HCEC 1CT (cell line): ENCODE results near the gene MAP6.
"Not testable (repeated sequence)": the region's sequence is repeated elsewhere in the genome, so short reads cannot be mapped to it uniquely, and the experiment has no call there.

Experiments used
- DNase-seq: peaks from one replicate; pipeline ENCODE4 v3.0.0-alpha.2; 2017

The MAP6 gene

GRCh38 chr11:75588051-75588481 lies 80.8 kb downstream of the MAP6 start:
- no peak for DNase-seq

- no peak for DNase-seq
These were observed 82.4 kb downstream of the MAP6 start for GRCh38 chr11:75586395-75586794.

GRCh38 chr11:75585293-75585670 lies 83.6 kb downstream of the MAP6 start:
- no peak for DNase-seq

GRCh38 chr11:75584659-75585292 lies 84.1 kb downstream of the MAP6 start:
- DNase-seq, result not testable (repeated sequence)

- DNase-seq, result no peak
These were observed 84.8 kb downstream of the MAP6 start for GRCh38 chr11:75583718-75584658.

- peak; percentile 55 for DNase-seq
These were observed 85.7 kb downstream of the MAP6 start for GRCh38 chr11:75582895-75583717.

GRCh38 chr11:75582506-75582894 lies 86.3 kb downstream of the MAP6 start:
- DNase-seq, result no peak

- DNase-seq, result no peak
These were observed 89.0 kb downstream of the MAP6 start for GRCh38 chr11:75579841-75580240.

- DNase-seq, result no peak
These were observed 89.9 kb downstream of the MAP6 start for GRCh38 chr11:75578977-75579376.

- DNase-seq, result no peak
These were observed 91.6 kb downstream of the MAP6 start for GRCh38 chr11:75577207-75577606.

GRCh38 chr11:75576499-75576918 lies 92.3 kb downstream of the MAP6 start:
- no peak for DNase-seq

- no peak for DNase-seq
These were observed 92.8 kb downstream of the MAP6 start for GRCh38 chr11:75576017-75576416.

GRCh38 chr11:75574698-75575602 lies 93.9 kb downstream of the MAP6 start:
- no peak for DNase-seq

- DNase-seq, result no peak
These were observed 96.1 kb downstream of the MAP6 start for GRCh38 chr11:75572744-75573143.

GRCh38 chr11:75571625-75572024 lies 97.2 kb downstream of the MAP6 start:
- DNase-seq, result no peak

GRCh38 chr11:75570559-75571139 lies 98.2 kb downstream of the MAP6 start:
- no peak for DNase-seq

- no peak for DNase-seq
These were observed 100.1 kb downstream of the MAP6 start for GRCh38 chr11:75568616-75569219.

GRCh38 chr11:75567971-75568370 lies 100.9 kb downstream of the MAP6 start:
- DNase-seq, result no peak

- DNase-seq, result no peak
These were observed 102.0 kb downstream of the MAP6 start for GRCh38 chr11:75566763-75567279.

GRCh38 chr11:75565916-75566762 lies 102.7 kb downstream of the MAP6 start:
- DNase-seq, result no peak
